ENCODE data around the gene SLC27A5. TPM values are rescaled to one million over a fixed set of nuclear protein-coding genes. Genes with fewer than 3 reads are reported as not detected.

The SLC27A5 gene
- total and polyA plus RNA-seq, 7 experiments from 2014 or later = 5.9 to 26.9 (median 13.5) TPM

DNA sequence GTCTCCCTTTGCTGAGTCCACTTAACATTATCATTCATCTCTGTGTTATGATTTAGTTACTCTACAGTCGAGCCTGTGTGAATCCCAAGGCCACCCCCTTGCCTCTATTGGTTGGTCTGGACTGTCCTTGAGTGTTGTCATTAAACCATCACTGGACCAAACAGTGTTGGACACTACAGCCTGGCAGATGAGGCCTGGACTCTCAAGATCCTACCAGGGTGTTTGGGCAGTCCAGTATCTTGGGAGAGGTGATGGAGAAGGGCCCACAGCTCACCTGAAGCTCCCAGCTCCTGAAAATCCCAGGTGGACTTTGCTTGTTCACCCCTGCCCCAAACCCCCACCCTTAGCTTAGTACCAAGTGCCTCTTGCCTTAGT lies 39.3 kb upstream of the SLC27A5 start:
- Mint-ChIP-seq H3K4me1 (peaks cover 31 to 58% (median 45%) of the 10 kb centered on the region in 7 donors), H3K27me3 (no peaks in the 10 kb centered on the region), H3K4me3 (no peak overlapping the region), H3K27ac (peak overlapping the region in 3 of 9 donors; percentile 38 to 69 (median 51)), H3K9me3 (peaks cover 0 to 7% (median 0%) of the 10 kb centered on the region in 11 donors), H3K36me3 (peaks cover 8 to 50% (median 25%) of the 10 kb centered on the region in 5 donors)
- intact Hi-C loops (cut with micrococcal nuclease) = no loop called here
- Histone ChIP-seq H3K4me1 (ENCODE audit: control insufficient read depth in 2 of 2, insufficient read depth in 2 of 2, low read length in 2 of 2) (peaks cover 23 to 24% of the 10 kb centered on the region in 2 donors), H3K9me3 (ENCODE audit: control insufficient read depth in 2 of 3, low read length in 3 of 3) (no peaks in the 10 kb centered on the region), H3K27ac (ENCODE audit: low read depth, low read length) (no peak overlapping the region), H3K4me3 (ENCODE audit: low read length) (no peak overlapping the region), H3K27me3 (ENCODE audit: control insufficient read depth in 2 of 2, insufficient read depth in 2 of 2, low read length in 2 of 2) (no peaks in the 10 kb centered on the region), H3K36me3 (ENCODE audit: control insufficient read depth in 2 of 3, insufficient read depth in 3 of 3, low read length in 3 of 3) (peaks cover 5 to 74% (median 34%) of the 10 kb centered on the region in 3 experiments)
- POLR2A ChIA-PET = interaction anchor here (0.9 to 1.9 kb wide), 2 partner anchors 11 to 22 kb away, joined by 7 to 9 read pairs; partner anchors contain the start of gene MZF1
- CTCF ChIA-PET = interaction anchor here (1.5 kb wide), 1 partner anchor 31 kb away, joined by 3 read pairs; the partner anchor contains the start of gene ZBTB45
- ATAC-seq = no peak
- no peak for DNase-seq

DNA sequence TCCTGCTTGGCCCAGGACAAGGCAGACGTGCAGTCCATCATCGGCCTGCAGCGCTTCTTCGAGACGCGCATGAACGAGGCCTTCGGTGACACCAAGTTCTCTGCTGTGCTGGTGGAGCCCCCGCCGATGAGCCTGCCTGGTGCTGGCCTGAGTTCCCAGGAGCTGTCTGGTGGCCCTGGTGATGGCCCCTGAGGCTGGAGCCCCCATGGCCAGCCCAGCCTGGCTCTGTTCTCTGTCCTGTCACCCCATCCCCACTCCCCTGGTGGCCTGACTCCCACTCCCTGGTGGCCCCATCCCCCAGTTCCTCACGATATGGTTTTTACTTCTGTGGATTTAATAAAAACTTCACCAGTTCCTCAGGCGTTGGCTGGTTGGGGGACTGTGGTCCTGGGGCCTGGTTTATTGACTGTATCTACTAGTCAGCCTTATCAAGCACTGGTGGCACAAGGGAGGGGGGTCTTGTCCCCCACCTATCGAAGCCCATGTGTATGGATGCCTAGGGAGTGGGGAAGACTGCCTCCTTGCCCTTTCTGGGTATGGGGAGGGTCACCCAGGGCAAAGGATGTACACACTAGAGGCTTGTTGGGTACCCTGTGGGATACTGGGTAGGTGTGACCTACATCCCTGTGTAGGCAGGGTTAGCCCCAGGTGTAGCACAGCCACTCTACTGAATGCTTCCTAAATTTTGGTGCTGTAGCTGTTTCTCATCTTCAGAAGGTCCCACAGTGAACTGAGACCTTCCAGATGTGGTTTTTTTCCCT lies 38.8 kb upstream of the SLC27A5 start:
- no peak for DNase-seq
- peaks cover 35 to 60% (median 49%) of the 10 kb centered on the region in 7 donors for H3K4me1 Mint-ChIP-seq
- no peaks in the 10 kb centered on the region for H3K9me3 ChIP-seq (ENCODE audit: control insufficient read depth in 2 of 3, low read length in 3 of 3)
- CTCF ChIA-PET = interaction anchor here (1.5 kb wide), 1 partner anchor 31 kb away, joined by 3 read pairs; the partner anchor contains the start of gene ZBTB45
- peaks cover 27 to 28% of the 10 kb centered on the region in 2 donors for H3K4me1 ChIP-seq (ENCODE audit: control insufficient read depth in 2 of 2, insufficient read depth in 2 of 2, low read length in 2 of 2)
- peaks cover 5 to 75% (median 36%) of the 10 kb centered on the region in 3 experiments for H3K36me3 ChIP-seq (ENCODE audit: control insufficient read depth in 2 of 3, insufficient read depth in 3 of 3, low read length in 3 of 3)
- no peaks in the 10 kb centered on the region for H3K27me3 ChIP-seq (ENCODE audit: control insufficient read depth in 2 of 2, insufficient read depth in 2 of 2, low read length in 2 of 2)
- H3K27me3 Mint-ChIP-seq = no peaks in the 10 kb centered on the region
- peak overlapping the region in 2 of 9 donors; percentile 51 to 69 for H3K27ac Mint-ChIP-seq
- no peak overlapping the region for H3K4me3 ChIP-seq (ENCODE audit: low read length)
- no peak overlapping the region for H3K4me3 Mint-ChIP-seq
- intact Hi-C loops (cut with micrococcal nuclease) = no loop called here
- no peak for ATAC-seq
- H3K9me3 Mint-ChIP-seq = peaks cover 0 to 8% (median 0%) of the 10 kb centered on the region in 11 donors
- POLR2A ChIA-PET = interaction anchor here (1.0 to 1.9 kb wide), 2 partner anchors 19 to 22 kb away, joined by 3 to 9 read pairs; partner anchors contain the start of gene MZF1
- H3K36me3 Mint-ChIP-seq = peaks cover 8 to 53% (median 29%) of the 10 kb centered on the region in 5 donors
- H3K27ac ChIP-seq (ENCODE audit: low read depth, low read length) = no peak overlapping the region

DNA sequence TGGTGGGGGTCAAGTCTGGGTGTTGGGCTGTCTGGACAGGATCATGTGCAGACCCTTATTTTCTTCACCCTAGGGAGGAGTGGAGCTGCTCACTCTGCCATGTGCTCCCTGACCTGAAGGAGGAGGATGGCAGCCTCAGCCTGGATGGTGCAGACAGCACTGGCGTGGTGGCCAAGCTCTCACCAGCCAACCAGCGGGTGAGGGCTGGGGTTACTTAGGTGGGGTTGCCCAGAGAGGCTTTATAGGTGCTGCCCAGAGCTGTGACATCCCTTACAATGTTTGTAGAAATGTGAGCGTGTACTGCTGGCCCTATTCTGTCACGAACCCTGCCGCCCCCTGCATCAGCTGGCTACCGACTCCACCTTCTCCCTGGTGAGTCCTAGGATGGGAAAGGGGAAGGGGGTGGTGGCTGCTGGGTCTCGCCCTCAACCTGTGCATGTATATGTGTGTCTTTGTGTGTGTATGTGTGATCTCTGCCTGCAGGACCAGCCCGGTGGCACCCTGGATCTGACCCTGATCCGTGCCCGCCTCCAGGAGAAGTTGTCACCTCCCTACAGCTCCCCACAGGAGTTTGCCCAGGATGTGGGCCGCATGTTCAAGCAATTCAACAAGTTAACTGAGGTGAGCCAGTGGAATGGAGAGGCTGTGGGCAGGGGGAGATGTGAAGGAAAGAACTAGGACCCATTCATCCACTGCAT lies 38.0 kb upstream of the SLC27A5 start:
- Histone ChIP-seq H3K4me1 (ENCODE audit: control insufficient read depth in 2 of 2, insufficient read depth in 2 of 2, low read length in 2 of 2) (peaks cover 25 to 26% of the 10 kb centered on the region in 2 donors), H3K9me3 (ENCODE audit: control insufficient read depth in 2 of 3, low read length in 3 of 3) (no peaks in the 10 kb centered on the region), H3K27me3 (ENCODE audit: control insufficient read depth in 2 of 2, insufficient read depth in 2 of 2, low read length in 2 of 2) (no peaks in the 10 kb centered on the region), H3K36me3 (ENCODE audit: control insufficient read depth in 2 of 3, insufficient read depth in 3 of 3, low read length in 3 of 3) (peaks cover 5 to 82% (median 36%) of the 10 kb centered on the region in 3 experiments), H3K4me3 (ENCODE audit: low read length) (no peak overlapping the region), H3K27ac (ENCODE audit: low read depth, low read length) (peak overlapping the region; percentile 14)
- Mint-ChIP-seq H3K27ac (peak overlapping the region in 3 of 9 donors; percentile 31 to 47 (median 38)), H3K9me3 (peaks cover 0 to 14% (median 0%) of the 10 kb centered on the region in 11 donors), H3K36me3 (peaks cover 8 to 54% (median 29%) of the 10 kb centered on the region in 5 donors), H3K4me1 (peaks cover 35 to 57% (median 45%) of the 10 kb centered on the region in 7 donors), H3K27me3 (peaks cover 0 to 2% (median 0%) of the 10 kb centered on the region in 5 donors), H3K4me3 (no peak overlapping the region)
- DNase-seq (peak in 1 of 9 donors; percentile 21), ATAC-seq (no peak)
- intact Hi-C loops (cut with micrococcal nuclease) = no loop called here
- CTCF ChIA-PET = no interaction called here
- POLR2A ChIA-PET = interaction anchor here (0.8 to 3.1 kb wide), 4 partner anchors 11 to 89 kb away, joined by 3 to 20 read pairs (median 3); partner anchors contain the start of gene UBE2M

DNA sequence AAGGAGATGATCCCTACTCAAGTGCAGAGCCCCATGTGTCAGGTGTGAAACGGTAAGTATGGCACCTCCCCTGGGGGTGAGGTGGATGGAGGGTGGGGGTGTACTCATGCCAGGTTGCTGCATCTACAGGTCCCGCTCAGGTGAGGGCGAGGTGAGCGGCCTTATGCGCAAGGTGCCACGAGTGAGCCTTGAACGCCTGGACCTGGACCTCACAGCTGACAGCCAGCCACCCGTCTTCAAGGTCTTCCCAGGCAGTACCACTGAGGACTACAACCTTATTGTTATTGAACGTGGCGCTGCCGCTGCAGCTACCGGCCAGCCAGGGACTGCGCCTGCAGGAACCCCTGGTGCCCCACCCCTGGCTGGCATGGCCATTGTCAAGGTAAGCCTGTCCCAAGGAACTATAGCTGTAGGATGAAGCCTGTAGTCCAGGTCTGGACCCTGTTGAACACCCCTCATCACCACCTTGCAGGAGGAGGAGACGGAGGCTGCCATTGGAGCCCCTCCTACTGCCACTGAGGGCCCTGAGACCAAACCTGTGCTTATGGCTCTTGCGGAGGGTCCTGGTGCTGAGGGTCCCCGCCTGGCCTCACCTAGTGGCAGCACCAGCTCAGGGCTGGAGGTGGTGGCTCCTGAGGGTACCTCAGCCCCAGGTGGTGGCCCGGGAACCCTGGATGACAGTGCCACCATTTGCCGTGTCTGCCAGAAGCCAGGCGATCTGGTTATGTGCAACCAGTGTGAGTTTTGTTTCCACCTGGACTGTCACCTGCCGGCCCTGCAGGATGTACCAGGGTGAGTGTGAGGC lies 37.3 kb upstream of the SLC27A5 start:
- H3K27ac ChIP-seq (ENCODE audit: low read depth, low read length) = peak overlapping the region; percentile 14
- intact Hi-C loops (cut with micrococcal nuclease) = no loop called here
- ChIA-PET CTCF (no interaction called here), POLR2A (interaction anchor here (0.8 to 3.1 kb wide), 5 partner anchors 8 to 88 kb away, joined by 3 to 20 read pairs (median 4); partner anchors contain the start of gene UBE2M)
- Mint-ChIP-seq H3K27ac (no peak overlapping the region), H3K36me3 (peaks cover 8 to 54% (median 31%) of the 10 kb centered on the region in 5 donors), H3K9me3 (peaks cover 0 to 14% (median 0%) of the 10 kb centered on the region in 11 donors), H3K27me3 (peaks cover 0 to 2% (median 0%) of the 10 kb centered on the region in 5 donors), H3K4me3 (no peak overlapping the region), H3K4me1 (peaks cover 30 to 50% (median 41%) of the 10 kb centered on the region in 7 donors)
- H3K4me3 ChIP-seq (ENCODE audit: low read length) = no peak overlapping the region
- peaks cover 5 to 83% (median 36%) of the 10 kb centered on the region in 3 experiments for H3K36me3 ChIP-seq (ENCODE audit: control insufficient read depth in 2 of 3, insufficient read depth in 3 of 3, low read length in 3 of 3)
- no peaks in the 10 kb centered on the region for H3K9me3 ChIP-seq (ENCODE audit: control insufficient read depth in 2 of 3, low read length in 3 of 3)
- no peak for ATAC-seq
- no peaks in the 10 kb centered on the region for H3K27me3 ChIP-seq (ENCODE audit: control insufficient read depth in 2 of 2, insufficient read depth in 2 of 2, low read length in 2 of 2)
- peaks cover 21 to 22% of the 10 kb centered on the region in 2 donors for H3K4me1 ChIP-seq (ENCODE audit: control insufficient read depth in 2 of 2, insufficient read depth in 2 of 2, low read length in 2 of 2)
- peak in 1 of 9 donors; percentile 22 for DNase-seq

DNA sequence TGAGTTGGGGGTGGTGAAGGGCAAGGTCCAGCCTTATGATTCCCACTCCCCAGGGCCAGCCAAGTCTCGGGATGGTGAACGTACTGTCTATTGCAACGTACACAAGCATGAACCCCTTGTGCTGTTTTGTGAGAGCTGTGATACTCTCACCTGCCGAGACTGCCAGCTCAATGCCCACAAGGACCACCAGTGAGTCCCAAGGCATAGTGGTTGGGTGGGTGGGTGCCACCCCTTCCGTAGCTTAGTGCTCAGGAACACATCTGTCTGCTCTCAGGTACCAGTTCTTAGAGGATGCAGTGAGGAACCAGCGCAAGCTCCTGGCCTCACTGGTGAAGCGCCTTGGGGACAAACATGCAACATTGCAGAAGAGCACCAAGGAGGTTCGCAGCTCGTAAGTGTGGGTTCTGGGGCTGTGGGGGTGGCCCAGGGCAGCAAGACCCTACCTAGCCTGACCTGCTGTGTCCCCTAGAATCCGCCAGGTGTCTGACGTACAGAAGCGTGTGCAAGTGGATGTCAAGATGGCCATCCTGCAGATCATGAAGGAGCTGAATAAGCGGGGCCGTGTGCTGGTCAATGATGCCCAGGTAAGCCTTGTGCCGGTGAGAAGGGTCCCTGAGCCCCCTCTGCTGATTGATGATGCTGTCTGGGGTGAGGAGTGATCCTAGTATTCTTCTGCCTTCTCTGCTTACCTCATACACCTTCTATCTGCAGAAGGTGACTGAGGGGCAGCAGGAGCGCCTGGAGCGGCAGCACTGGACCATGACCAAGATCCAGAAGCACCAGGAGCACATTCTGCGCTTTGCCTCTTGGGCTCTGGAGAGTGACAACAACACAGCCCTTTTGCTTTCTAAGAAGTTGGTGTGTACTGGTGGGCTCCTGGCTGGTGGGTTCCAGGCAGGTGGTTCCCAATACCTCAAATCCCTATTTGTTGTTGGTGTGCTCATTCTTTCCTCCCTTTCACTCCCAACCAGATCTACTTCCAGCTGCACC lies 35.8 kb upstream of the SLC27A5 start:
- POLR2A ChIA-PET = interaction anchor here (0.7 to 3.1 kb wide), 8 partner anchors 9 to 262 kb away, joined by 3 to 20 read pairs (median 4); partner anchors contain the start of gene UBE2M
- no peaks in the 10 kb centered on the region for H3K27me3 ChIP-seq (ENCODE audit: control insufficient read depth in 2 of 2, insufficient read depth in 2 of 2, low read length in 2 of 2)
- CTCF ChIA-PET = no interaction called here
- peaks cover 5 to 78% (median 36%) of the 10 kb centered on the region in 3 experiments for H3K36me3 ChIP-seq (ENCODE audit: control insufficient read depth in 2 of 3, insufficient read depth in 3 of 3, low read length in 3 of 3)
- peaks cover 16% of the 10 kb centered on the region in 2 donors for H3K4me1 ChIP-seq (ENCODE audit: control insufficient read depth in 2 of 2, insufficient read depth in 2 of 2, low read length in 2 of 2)
- peak overlapping the region in 7 of 10 donors; percentile 25 to 98 (median 85) for H3K4me3 Mint-ChIP-seq
- no peak for DNase-seq
- H3K4me3 ChIP-seq (ENCODE audit: low read length) = no peak overlapping the region
- intact Hi-C loops (cut with micrococcal nuclease) = no loop called here
- H3K9me3 ChIP-seq (ENCODE audit: control insufficient read depth in 2 of 3, low read length in 3 of 3) = no peaks in the 10 kb centered on the region
- peak overlapping the region in 3 of 9 donors; percentile 17 to 46 (median 33) for H3K27ac Mint-ChIP-seq
- H3K4me1 Mint-ChIP-seq = peaks cover 31 to 46% (median 36%) of the 10 kb centered on the region in 7 donors
- H3K27ac ChIP-seq (ENCODE audit: low read depth, low read length) = peak overlapping the region; percentile 25
- H3K9me3 Mint-ChIP-seq = peaks cover 0 to 17% (median 0%) of the 10 kb centered on the region in 11 donors
- H3K27me3 Mint-ChIP-seq = peaks cover 0 to 9% (median 0%) of the 10 kb centered on the region in 5 donors
- H3K36me3 Mint-ChIP-seq = peaks cover 3 to 46% (median 21%) of the 10 kb centered on the region in 5 donors
- no peak for ATAC-seq

Data from naive thymus-derived CD4-positive, alpha-beta T cell (primary cell).